ENCODE measurements around the gene TMEM145. TPM values are rescaled to one million over a fixed set of nuclear protein-coding genes. Genes with fewer than 3 reads are reported as not detected.
"Not testable (repeated sequence)": the region's sequence is repeated elsewhere in the genome, so short reads cannot be mapped to it uniquely, and the experiment has no call there.

The TMEM145 gene
- not detected for total RNA-seq

- no peak for DNase-seq
Measured at GRCh38 chr19:42313096-42313839, at the start of gene TMEM145. Gene TMEM145 (plus strand): TSS chr19:42313309. CDS start chr19:42313377, 68 bp downstream.

GRCh38 chr19:42266105-42266504, 47.0 kb upstream of the TMEM145 start:
- DNase-seq, result not testable (repeated sequence)

GRCh38 chr19:42266928-42267603, 46.0 kb upstream of the TMEM145 start:
- DNase-seq, result not testable (repeated sequence)

GRCh38 chr19:42267644-42268141, 45.4 kb upstream of the TMEM145 start:
- DNase-seq, result no peak

GRCh38 chr19:42268142-42268703, 44.9 kb upstream of the TMEM145 start:
- DNase-seq, result peak; percentile 99

- DNase-seq, result peak; percentile 98
Measured at GRCh38 chr19:42268704-42269477, 44.2 kb upstream of the TMEM145 start, which contains the start of gene CIC. Gene CIC (plus strand): TSS chr19:42269252. CDS start chr19:42271784, 2,532 bp downstream.

- DNase-seq, result no peak
Measured at GRCh38 chr19:42269478-42270345, 43.4 kb upstream of the TMEM145 start.

- peak; percentile 62 for DNase-seq
Measured at GRCh38 chr19:42270346-42271044, 42.6 kb upstream of the TMEM145 start.

- no peak for DNase-seq
Measured at GRCh38 chr19:42271045-42271419, 42.1 kb upstream of the TMEM145 start.

GRCh38 chr19:42271861-42272534, 41.1 kb upstream of the TMEM145 start:
- DNase-seq, result no peak

GRCh38 chr19:42272535-42272897, 40.6 kb upstream of the TMEM145 start:
- no peak for DNase-seq

GRCh38 chr19:42272989-42273406, 40.1 kb upstream of the TMEM145 start:
- no peak for DNase-seq

- no peak for DNase-seq
Measured at GRCh38 chr19:42273407-42274064, 39.6 kb upstream of the TMEM145 start.

GRCh38 chr19:42274065-42274682, 38.9 kb upstream of the TMEM145 start:
- no peak for DNase-seq

- no peak for DNase-seq
Measured at GRCh38 chr19:42275103-42275502, 38.0 kb upstream of the TMEM145 start.

GRCh38 chr19:42275517-42275916, 37.6 kb upstream of the TMEM145 start:
- no peak for DNase-seq

GRCh38 chr19:42276284-42276683, 36.8 kb upstream of the TMEM145 start:
- DNase-seq, result no peak

- no peak for DNase-seq
Measured at GRCh38 chr19:42276821-42277220, 36.3 kb upstream of the TMEM145 start.

GRCh38 chr19:42277821-42278451, 35.2 kb upstream of the TMEM145 start:
- DNase-seq, result no peak

Data from effector CD4-positive, alpha-beta T cell (primary cell).